Upper lobe of left lung (tissue), 6 donors: ENCODE results near the gene TENM4. TPM values are rescaled to one million over a fixed set of nuclear protein-coding genes. Genes with fewer than 3 reads are reported as not detected.

ENCODE experiments used
- ATAC-seq, 2 donors: fragments of 200-7000 bp; cut with Tn5 transposase; one replicate each; pipeline ENCODE4 v1.9.1; 2022; ENCODE audit warnings: mild to moderate bottlenecking in 2 of 2, moderate library complexity in 2 of 2; ENCODE audit not compliant: low FRiP score in 2 of 2
- DNase-seq, 2 donors: peaks; one replicate each; pipeline ENCODE4 v3.0.0-alpha.2; 2019 to 2020
- H3K27ac ChIP-seq, 4 donors: fragments of 200-600 bp; sonication (generic); one replicate each; pipeline ENCODE4 v1.5.1; 2016 to 2019
- H3K27me3 ChIP-seq, 4 donors: fragments of 200-600 bp; sonication (generic); one replicate each; pipeline ENCODE4 v1.5.1; 2017 to 2019
- H3K36me3 ChIP-seq, 4 donors: fragments of 200-600 bp; sonication (generic); one replicate each; pipeline ENCODE4 v1.5.1; 2016 to 2019
- H3K4me1 ChIP-seq, 4 donors: fragments of 200-600 bp; sonication (generic); one replicate each; pipeline ENCODE4 v1.5.1; 2018 to 2019
- H3K4me3 ChIP-seq, 4 donors: fragments of 200-600 bp; sonication (generic); one replicate each; pipeline ENCODE4 v1.5.1; 2017 to 2019; ENCODE audit warnings: mild to moderate bottlenecking in 2 of 4, moderate library complexity in 1 of 4
- H3K9me3 ChIP-seq, 4 donors: fragments of 200-600 bp; sonication (generic); one replicate each; pipeline ENCODE4 v1.5.1; 2018 to 2019
- CTCF ChIP-seq, 6 experiments: fragments of 450-650 bp in 4 of 6; fragments of 200-600 bp in 2 of 6; sonication (generic) in 2 of 6; IDR thresholded peaks; one replicate each; pipeline ENCODE4 v1.5.1; 2016 to 2019; ENCODE audit warnings: antibody characterized with exemption in 6 of 6
- EP300 ChIP-seq, 4 donors: sonication (generic); formaldehyde crosslinking; IDR thresholded peaks; one replicate each; pipeline ENCODE4 v1.5.1; 2017; ENCODE audit warnings: antibody characterized with exemption in 4 of 4, control low read depth in 2 of 4
- POLR2A ChIP-seq, 4 donors: fragments of 450-650 bp; IDR thresholded peaks; one replicate each; pipeline ENCODE4 v1.5.1; 2016 to 2017; ENCODE audit warnings: antibody characterized with exemption in 4 of 4, mild to moderate bottlenecking in 2 of 4
- POLR2AphosphoS5 ChIP-seq, 2 donors: sonication (generic); formaldehyde crosslinking; IDR thresholded peaks; one replicate each; pipeline ENCODE4 v1.5.1; 2017; ENCODE audit warnings: antibody characterized with exemption in 2 of 2
- WGBS, 2 donors: methylation state at CpG; one replicate each; pipeline ENCODE4 v1.1.5; 2017 to 2018; 5-methylcytosine and 5-hydroxymethylcytosine counted together
- total RNA-seq, 6 donors: library from RNA; depleted of rRNA in 4 of 6; stranded (reverse); fragments of >200 nt in 4 of 6; gene quantifications; one replicate each; pipeline versions ENCODE4 v1.1.0 to v1.2.1, GENCODE V29; 2016 to 2021
- donor health status: DM: no; HTN: no; CAD: no; lungs with moderate emphysema.
- donor health status: DM: no; HTN: yes; CAD: no; lungs with severe emphysema.

TENM4 gene
- total RNA-seq, 6 donors from 2014 or later = 0.11 to 20.0 (median 3.7) TPM

DNA sequence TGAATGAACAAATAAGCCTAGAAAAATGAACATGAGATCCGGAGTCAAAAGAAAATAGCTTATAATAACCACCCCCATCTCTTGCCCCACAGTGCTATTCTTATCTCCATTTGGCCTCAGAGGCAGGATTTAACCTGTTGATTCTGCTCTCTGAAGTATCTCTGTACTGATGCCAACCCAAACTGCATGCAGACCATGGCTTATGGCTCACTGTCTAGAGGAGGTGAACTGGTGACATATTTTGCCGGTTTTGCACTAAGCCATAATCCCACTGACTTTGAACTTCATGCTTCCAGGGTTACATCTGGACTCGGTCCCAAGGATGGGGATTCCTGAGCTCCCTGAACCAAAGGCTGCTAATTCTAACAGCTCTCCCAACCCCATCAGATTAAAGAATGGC, 397.1 kb downstream of the TENM4 start:
- H3K4me1 ChIP-seq = no peaks in the 10 kb centered on the region
- 58 to 64% methylated on average over 3 of the region's 3 CpGs for WGBS, 2 donors

GRCh38 chr11:79042824-79043223, 398.0 kb downstream of the TENM4 start:
- H3K27ac ChIP-seq = no peak overlapping the region
- no peaks in the 10 kb centered on the region for H3K4me1 ChIP-seq
- WGBS, 2 donors = 83 to 89% methylated on average over 2 of the region's 2 CpGs
- DNase-seq (no peak), ATAC-seq (no peak)
- no peak for TF ChIP-seq POLR2AphosphoS5 (IDR thresholded peaks at IDR 0.05)
- no peak for TF ChIP-seq POLR2A (IDR thresholded peaks at IDR 0.05)
- no peak for TF ChIP-seq CTCF (IDR thresholded peaks at IDR 0.05)
- no peak for TF ChIP-seq EP300 (IDR thresholded peaks at IDR 0.05)
- H3K36me3 ChIP-seq = no peaks in the 10 kb centered on the region
- H3K27me3 ChIP-seq = no peaks in the 10 kb centered on the region
- no peak overlapping the region for H3K4me3 ChIP-seq
- H3K9me3 ChIP-seq = no peaks in the 10 kb centered on the region

More for the DNA sequence above, 397.1 kb downstream of the TENM4 start:
- H3K9me3 ChIP-seq = no peaks in the 10 kb centered on the region
- H3K27ac ChIP-seq = no peak overlapping the region
- no peak for DNase-seq
- no peak overlapping the region for H3K4me3 ChIP-seq
- TF ChIP-seq EP300 (IDR thresholded peaks at IDR 0.05) (no peak), POLR2AphosphoS5 (IDR thresholded peaks at IDR 0.05) (no peak), CTCF (IDR thresholded peaks at IDR 0.05) (no peak), POLR2A (IDR thresholded peaks at IDR 0.05) (no peak)
- ATAC-seq = no peak
- H3K27me3 ChIP-seq = no peaks in the 10 kb centered on the region
- no peaks in the 10 kb centered on the region for H3K36me3 ChIP-seq

GRCh38 chr11:79040348-79040747, 400.5 kb downstream of the TENM4 start:
- ATAC-seq = no peak
- Histone ChIP-seq H3K27me3 (no peaks in the 10 kb centered on the region), H3K4me1 (no peaks in the 10 kb centered on the region), H3K36me3 (no peaks in the 10 kb centered on the region), H3K4me3 (no peak overlapping the region), H3K27ac (no peak overlapping the region), H3K9me3 (no peaks in the 10 kb centered on the region)
- DNase-seq = no peak
- 88 to 91% methylated on average over 1 of the region's 1 CpG for WGBS, 2 donors
- TF ChIP-seq EP300 (IDR thresholded peaks at IDR 0.05) = no peak
- TF ChIP-seq CTCF (IDR thresholded peaks at IDR 0.05) = no peak
- no peak for TF ChIP-seq POLR2A (IDR thresholded peaks at IDR 0.05)

- Histone ChIP-seq H3K4me3 (no peak overlapping the region), H3K36me3 (no peaks in the 10 kb centered on the region), H3K27ac (no peak overlapping the region), H3K4me1 (no peaks in the 10 kb centered on the region), H3K9me3 (no peaks in the 10 kb centered on the region), H3K27me3 (no peaks in the 10 kb centered on the region)
- DNase-seq (no peak), ATAC-seq (no peak)
- 61 to 63% methylated on average over 2 of the region's 2 CpGs for WGBS, 2 donors
- TF ChIP-seq EP300 (IDR thresholded peaks at IDR 0.05) (no peak), POLR2AphosphoS5 (IDR thresholded peaks at IDR 0.05) (no peak), CTCF (IDR thresholded peaks at IDR 0.05) (no peak), POLR2A (IDR thresholded peaks at IDR 0.05) (no peak)
Observed at GRCh38 chr11:79039122-79039521, 401.7 kb downstream of the TENM4 start.

GRCh38 chr11:79035881-79036280, 404.9 kb downstream of the TENM4 start:
- no peaks in the 10 kb centered on the region for H3K4me1 ChIP-seq
- 57 to 62% methylated on average over 3 of the region's 3 CpGs for WGBS, 2 donors
- TF ChIP-seq POLR2AphosphoS5 (IDR thresholded peaks at IDR 0.05) = no peak
- no peak for TF ChIP-seq POLR2A (IDR thresholded peaks at IDR 0.05)
- no peak for TF ChIP-seq CTCF (IDR thresholded peaks at IDR 0.05)
- no peak for TF ChIP-seq EP300 (IDR thresholded peaks at IDR 0.05)

More at GRCh38 chr11:79035881-79036280, 404.9 kb downstream of the TENM4 start:
- no peaks in the 10 kb centered on the region for H3K36me3 ChIP-seq
- H3K4me3 ChIP-seq = no peak overlapping the region
- no peaks in the 10 kb centered on the region for H3K9me3 ChIP-seq
- no peak overlapping the region for H3K27ac ChIP-seq
- no peak for ATAC-seq
- H3K27me3 ChIP-seq = no peaks in the 10 kb centered on the region
- no peak for DNase-seq
